HG03575 (cell line): ENCODE results near the gene ZDHHC6.
"Not testable (repeated sequence)": the region's sequence is repeated elsewhere in the genome, so short reads cannot be mapped to it uniquely, and the experiment has no call there.

ENCODE experiments used
- ATAC-seq: cut with Tn5 transposase; IDR thresholded peaks from one replicate; pipeline ENCODE4 v1.9.1; 2021; ENCODE audit not compliant: unreplicated experiment, insufficient number of reproducible peaks, low FRiP score; ENCODE audit errors: extremely low read depth

Gene ZDHHC6

GRCh38 chr10:112448888-112449287 lies 2.2 kb upstream of the ZDHHC6 start:
- ATAC-seq = no peak

- no peak for ATAC-seq
Observed at GRCh38 chr10:112447620-112447928, 860 bp upstream of the ZDHHC6 start.

GRCh38 chr10:112446055-112446854 lies 459 bp downstream of the ZDHHC6 start:
- ATAC-seq = peak; percentile 21

- no peak for ATAC-seq
Observed at GRCh38 chr10:112442063-112442462, 4.7 kb downstream of the ZDHHC6 start.

DNA sequence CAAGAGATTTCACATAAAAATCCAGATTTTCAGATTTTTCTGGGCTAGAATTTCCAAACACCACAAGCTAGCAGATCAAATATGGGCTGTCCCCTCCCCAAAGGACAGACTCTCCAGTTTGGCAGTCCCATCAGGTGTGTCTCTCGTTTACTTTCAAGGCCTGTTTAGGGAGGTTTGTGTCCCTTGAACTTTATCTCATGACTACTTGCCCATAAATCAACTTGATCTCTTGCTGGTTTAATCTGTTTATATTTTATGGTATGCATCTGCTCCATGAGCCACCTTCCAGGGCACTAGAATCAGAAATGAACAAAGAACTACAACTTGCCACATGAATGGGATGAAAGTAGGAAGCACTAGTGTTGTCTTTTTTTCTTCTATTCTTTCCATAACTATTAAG lies 5.2 kb downstream of the ZDHHC6 start:
- ATAC-seq = no peak

- ATAC-seq = no peak
Observed at GRCh38 chr10:112438356-112438755, 8.4 kb downstream of the ZDHHC6 start.

DNA sequence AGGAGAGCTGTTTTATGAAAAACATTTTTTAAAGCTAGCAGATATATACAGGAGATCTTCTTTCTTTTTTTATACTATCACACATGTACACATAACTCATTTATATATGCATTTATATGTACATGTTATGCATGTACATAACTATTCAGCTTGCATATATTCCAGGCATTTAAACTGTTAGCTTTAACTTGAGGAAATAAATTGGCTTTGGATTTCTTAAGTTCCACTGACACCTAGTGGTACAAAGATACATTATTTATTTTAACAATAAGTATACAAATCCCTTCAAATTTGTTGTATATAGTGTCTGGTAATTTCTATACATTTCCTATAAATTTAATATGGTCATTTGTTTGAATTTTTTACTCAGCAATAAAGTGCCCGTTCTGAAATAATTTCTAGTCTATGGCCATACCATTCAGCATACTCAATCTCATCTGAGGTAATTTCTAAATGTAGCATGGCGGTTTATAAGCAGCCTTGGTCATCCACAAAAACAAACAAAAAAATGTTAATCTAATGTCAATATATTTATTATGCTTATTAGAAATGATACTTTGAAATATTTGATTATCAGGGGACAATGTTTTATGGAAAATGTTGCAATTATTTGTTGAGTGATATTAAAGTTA lies 11.6 kb downstream of the ZDHHC6 start:
- no peak for ATAC-seq

- ATAC-seq = no peak
Observed at GRCh38 chr10:112433136-112433535, 13.6 kb downstream of the ZDHHC6 start.

DNA sequence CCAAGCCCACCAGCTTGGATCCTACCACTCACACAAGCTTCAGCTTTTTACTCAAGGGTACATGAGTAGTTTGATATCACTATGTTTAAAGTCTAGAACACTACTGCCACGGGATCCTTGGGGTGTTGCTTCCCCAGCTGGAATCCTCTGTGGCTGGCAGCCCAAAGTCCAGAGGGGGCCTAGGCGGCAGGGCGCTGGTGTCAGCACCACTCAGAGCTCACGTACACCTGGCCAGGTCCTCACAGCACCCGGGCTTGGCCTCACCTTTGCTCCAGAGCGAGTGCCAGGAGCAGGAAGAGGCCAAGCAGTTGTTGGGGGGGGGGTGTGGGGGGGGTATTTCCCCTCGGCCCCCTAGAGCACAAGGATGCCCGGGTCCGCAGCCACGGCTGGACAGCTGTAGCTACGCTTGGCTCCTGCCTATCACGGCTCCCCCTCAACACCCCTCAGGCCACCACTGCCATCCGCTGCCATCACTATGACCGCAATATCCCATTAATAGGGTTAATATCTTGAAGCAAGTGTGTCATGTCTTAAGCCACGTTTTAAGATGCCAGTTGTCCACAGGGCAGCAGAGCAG lies 17.0 kb downstream of the ZDHHC6 start:
- ATAC-seq = no peak

DNA sequence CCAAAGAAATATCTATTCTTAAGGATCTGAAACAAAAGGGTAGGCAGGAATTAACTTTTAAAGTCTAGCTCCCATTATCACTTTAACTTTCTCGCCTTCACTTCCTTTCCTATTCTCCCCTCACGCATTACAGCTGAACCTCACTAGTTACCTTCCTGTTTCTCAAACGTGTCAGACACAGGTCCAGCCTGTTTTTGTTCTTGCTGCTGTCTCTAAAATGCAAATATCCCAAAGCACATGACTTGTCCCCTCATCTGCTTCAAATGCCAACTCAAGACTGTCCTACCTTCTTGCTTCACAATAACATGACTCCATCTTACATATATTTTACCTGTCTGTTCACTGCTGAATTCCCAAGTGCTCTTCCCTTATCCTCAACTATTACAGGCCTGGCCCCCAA lies 17.6 kb downstream of the ZDHHC6 start:
- ATAC-seq = no peak

DNA sequence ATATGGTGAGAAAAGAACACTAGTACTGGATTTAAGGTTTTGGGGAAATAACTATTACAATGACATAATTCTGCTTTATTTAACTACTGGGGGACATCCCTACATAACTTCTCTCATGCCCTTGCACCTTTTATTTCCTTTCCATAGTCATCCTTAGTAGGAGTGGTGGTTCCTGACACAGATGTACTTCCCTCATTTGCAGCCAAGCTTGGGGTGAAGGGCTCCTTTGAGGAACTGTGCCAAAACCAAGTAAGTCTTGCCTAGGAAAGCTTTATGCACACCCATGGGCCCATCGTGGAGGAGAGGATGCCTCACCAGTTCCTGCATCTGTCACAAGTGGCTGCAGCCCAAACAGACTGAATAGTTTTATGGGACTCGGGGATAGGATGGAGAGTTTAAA lies 20.6 kb downstream of the ZDHHC6 start:
- no peak for ATAC-seq

- ATAC-seq = no peak
Observed at GRCh38 chr10:112424651-112425050, 22.1 kb downstream of the ZDHHC6 start.

GRCh38 chr10:112421731-112422130 lies 25.0 kb downstream of the ZDHHC6 start:
- ATAC-seq = no peak

GRCh38 chr10:112412696-112413095 lies 34.0 kb downstream of the ZDHHC6 start:
- no peak for ATAC-seq

DNA sequence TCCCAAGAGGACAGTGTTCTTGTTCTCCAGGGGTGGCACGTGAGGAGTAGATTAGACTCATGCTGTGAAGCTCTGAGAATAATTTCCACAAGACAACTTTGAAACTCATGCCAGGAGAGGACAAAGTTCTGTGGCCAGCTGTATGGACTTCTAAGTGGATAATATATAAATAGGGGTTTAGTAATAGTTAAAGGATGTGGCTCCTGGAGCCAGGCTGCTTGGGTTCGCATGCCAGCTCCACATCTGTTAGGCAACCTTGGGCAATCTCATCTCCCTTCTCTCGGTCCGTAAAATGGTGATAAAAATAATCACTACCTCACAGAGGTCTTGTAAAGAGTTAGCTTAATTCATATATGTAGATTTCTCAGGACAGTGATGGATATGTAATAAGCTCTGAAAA lies 37.0 kb downstream of the ZDHHC6 start:
- no peak for ATAC-seq

DNA sequence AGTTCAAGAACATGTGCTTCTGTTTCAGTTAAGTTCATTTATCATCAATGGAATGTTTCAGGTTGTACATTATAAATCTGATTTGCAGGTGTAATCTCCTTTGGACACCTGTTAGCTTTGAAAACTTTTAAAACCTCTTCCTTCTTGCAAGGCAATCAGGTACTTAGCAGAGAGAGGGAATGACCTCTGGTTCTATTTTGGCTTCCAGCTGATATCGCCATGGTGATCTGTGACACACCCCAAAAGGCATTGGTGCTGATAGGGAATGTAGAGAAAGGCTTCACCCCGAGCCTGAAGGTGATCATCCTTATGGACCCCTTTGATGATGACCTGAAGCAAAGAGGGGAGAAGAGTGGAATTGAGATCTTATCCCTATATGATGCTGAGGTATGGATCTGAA lies 37.4 kb downstream of the ZDHHC6 start:
- ATAC-seq = no peak

GRCh38 chr10:112407696-112408095 lies 39.0 kb downstream of the ZDHHC6 start:
- ATAC-seq = no peak

- not testable (repeated sequence) for ATAC-seq
Observed at GRCh38 chr10:112406806-112407205, 39.9 kb downstream of the ZDHHC6 start.

- ATAC-seq = no peak
Observed at GRCh38 chr10:112404617-112405016, 42.1 kb downstream of the ZDHHC6 start.

DNA sequence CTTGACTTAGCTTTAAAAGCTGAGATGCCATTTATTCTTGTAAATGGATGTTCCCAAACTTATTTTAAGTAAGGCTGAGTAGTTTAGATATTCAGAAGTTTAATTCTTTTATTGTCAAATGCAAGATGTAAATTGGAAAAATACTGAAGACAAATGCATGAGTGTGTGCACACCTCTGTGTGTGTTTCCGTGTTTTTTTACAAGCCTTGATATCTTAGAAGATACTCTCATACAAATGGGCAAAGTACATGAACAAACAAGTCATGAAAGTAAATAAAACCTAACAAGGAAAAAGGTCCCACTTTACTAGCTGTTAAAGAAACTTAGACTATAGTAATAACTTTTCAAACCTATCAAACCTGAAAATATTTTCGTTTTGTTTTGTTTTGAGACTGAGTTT lies 43.8 kb downstream of the ZDHHC6 start:
- ATAC-seq = no peak
